ENCODE results near the gene MARF1.

DNA sequence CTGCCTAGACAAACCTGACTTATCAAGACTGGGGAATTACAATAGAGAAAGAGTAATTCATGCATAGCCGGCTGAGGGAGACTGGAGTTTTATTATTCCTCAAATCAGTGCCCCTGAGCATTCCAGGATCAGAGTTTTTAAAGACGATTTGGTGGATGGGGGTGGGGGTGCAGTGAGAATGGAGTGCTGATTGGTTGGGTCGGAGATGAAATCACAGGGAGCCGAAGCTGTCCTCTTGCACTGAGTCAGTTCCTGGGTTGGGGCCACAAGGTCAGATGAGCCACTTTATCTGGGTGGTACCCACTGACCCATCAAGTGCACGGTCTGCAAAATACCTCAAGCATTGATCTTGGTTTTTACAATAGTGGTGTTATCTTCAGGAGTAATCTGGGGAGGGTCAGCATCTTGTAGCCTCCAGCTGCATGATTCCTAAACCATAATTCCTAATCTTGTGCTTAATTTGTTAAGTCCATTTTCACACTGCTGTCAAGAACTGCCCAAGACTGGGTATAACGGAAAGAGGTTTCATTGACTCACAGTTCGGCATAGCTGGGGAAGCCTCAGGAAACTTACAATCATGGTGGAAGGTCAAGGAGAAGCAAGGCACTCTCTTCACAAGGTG lies 69.6 kb downstream of the MARF1 start:
- TF ChIP-seq POLR2A (IDR thresholded peaks at IDR 0.05; ENCODE audit: low read depth, low read length) (no peak), POLR2AphosphoS5 (IDR thresholded peaks at IDR 0.05; ENCODE audit: low read depth, low read length) (no peak), TAF1 (IDR thresholded peaks at IDR 0.05; ENCODE audit: borderline replicate concordance, low read depth, low read length) (no peak)

All from GM12892 (cell line).